CD14-positive monocyte (primary cell): ENCODE measurements around the gene AQP9. TPM values are rescaled to one million over a fixed set of nuclear protein-coding genes. Genes with fewer than 3 reads are reported as not detected.

Experiments used
- DNase-seq, 3 donors: peaks; one replicate each; pipeline ENCODE4 v3.0.0-alpha.2; 2011 to 2022
- H2AFZ ChIP-seq: 2 replicates; pipeline ENCODE4 v1.6.0; 2012; ENCODE audit warnings: mild to moderate bottlenecking, low read depth, low read length, inconsistent platforms; ENCODE audit not compliant: insufficient read depth, poor library complexity, severe bottlenecking
- H3K27ac ChIP-seq, 2 donors: 1 replicate in 1 of 2; 2 replicates in 1 of 2; pipeline ENCODE4 v1.5.1; 2012 to 2013; ENCODE audit warnings: low read length in 2 of 2, control low read depth in 1 of 2, inconsistent platforms in 1 of 2, low read depth in 1 of 2, mild to moderate bottlenecking in 1 of 2
- H3K27me3 ChIP-seq, 2 donors: one replicate each; pipeline versions ENCODE4 v1.6.0 to v1.6.1; 2011 to 2013; ENCODE audit warnings: low read length in 2 of 2; ENCODE audit not compliant: control insufficient read depth in 2 of 2, insufficient read depth in 2 of 2
- H3K36me3 ChIP-seq, 2 donors: replicated peaks in 1 of 2; 1 replicate in 1 of 2; 2 replicates in 1 of 2; pipeline versions ENCODE4 v1.5.1 to v1.6.1; 2012 to 2013; ENCODE audit warnings: low read length in 2 of 2, control low read depth in 1 of 2, inconsistent platforms in 1 of 2, mild to moderate bottlenecking in 1 of 2; ENCODE audit not compliant: insufficient read depth in 2 of 2, control insufficient read depth in 1 of 2
- H3K4me1 ChIP-seq, 2 donors: 1 replicate in 1 of 2; 2 replicates in 1 of 2; pipeline versions ENCODE4 v1.5.1 to v1.6.1; 2012 to 2013; ENCODE audit warnings: low read length in 2 of 2, control low read depth in 1 of 2, inconsistent platforms in 1 of 2, mild to moderate bottlenecking in 1 of 2, moderate library complexity in 1 of 2; ENCODE audit not compliant: insufficient read depth in 2 of 2, control insufficient read depth in 1 of 2
- H3K4me2 ChIP-seq: replicated peaks from 2 replicates; pipeline ENCODE3; 2012; ENCODE audit warnings: low read length, moderate library complexity, mild to moderate bottlenecking; ENCODE audit not compliant: poor library complexity, severe bottlenecking; ENCODE audit errors: extremely low read depth
- H3K4me3 ChIP-seq, 3 experiments: fragments of 200-600 bp in 1 of 3; sonication (generic) in 1 of 3; replicated peaks in 1 of 3; 1 replicate in 2 of 3; 2 replicates in 1 of 3; pipeline ENCODE4 v1.5.1; 2011 to 2013; ENCODE audit warnings: low read length in 3 of 3, mild to moderate bottlenecking in 3 of 3, control low read depth in 2 of 3, low read depth in 2 of 3, inconsistent platforms in 1 of 3, moderate library complexity in 1 of 3
- H3K79me2 ChIP-seq: 2 replicates; pipeline ENCODE4 v1.6.0; 2012; ENCODE audit warnings: mild to moderate bottlenecking, control low read depth, inconsistent platforms, low read length, moderate library complexity; ENCODE audit not compliant: insufficient read depth
- H3K9ac ChIP-seq: 2 replicates; pipeline ENCODE4 v1.6.0; 2017; ENCODE audit warnings: low read length, mild to moderate bottlenecking; ENCODE audit not compliant: insufficient read depth, poor library complexity, severe bottlenecking
- H3K9me3 ChIP-seq, 2 donors: replicated peaks in 1 of 2; 1 replicate in 1 of 2; 2 replicates in 1 of 2; pipeline versions ENCODE4 v1.5.1 to v1.6.1; 2012 to 2013; ENCODE audit warnings: low read length in 2 of 2, control low read depth in 1 of 2; ENCODE audit not compliant: control insufficient read depth in 1 of 2, insufficient read depth in 1 of 2
- H4K20me1 ChIP-seq: 2 replicates; pipeline ENCODE4 v1.6.0; 2012; ENCODE audit warnings: mild to moderate bottlenecking, low read length, control low read depth, moderate library complexity; ENCODE audit not compliant: insufficient read depth
- H3K27ac Mint-ChIP-seq, 7 donors: one replicate each; pipeline ENCODE4 v1.8.0; 2020; ENCODE audit warnings: mild to moderate bottlenecking in 7 of 7, mixed read lengths in 7 of 7, moderate library complexity in 6 of 7, inconsistent platforms in 2 of 7
- H3K27me3 Mint-ChIP-seq, 3 donors: one replicate each; pipeline ENCODE4 v1.8.0; 2021 to 2022; ENCODE audit warnings: low read depth in 3 of 3, mild to moderate bottlenecking in 3 of 3, mixed read lengths in 3 of 3, moderate library complexity in 3 of 3, inconsistent platforms in 1 of 3
- H3K36me3 Mint-ChIP-seq, 2 donors: one replicate each; pipeline ENCODE4 v1.8.0; 2020; ENCODE audit warnings: mixed read lengths in 2 of 2, inconsistent platforms in 1 of 2, mild to moderate bottlenecking in 1 of 2
- H3K4me1 Mint-ChIP-seq: one replicate; pipeline ENCODE4 v1.8.0; 2020; ENCODE audit warnings: mild to moderate bottlenecking, mixed read lengths
- H3K4me3 Mint-ChIP-seq, 2 donors: one replicate each; pipeline ENCODE4 v1.8.0; 2020; ENCODE audit warnings: mild to moderate bottlenecking in 2 of 2, mixed read lengths in 2 of 2, moderate library complexity in 1 of 2
- H3K9me3 Mint-ChIP-seq, 7 donors: one replicate each; pipeline ENCODE4 v1.8.0; 2020 to 2022; ENCODE audit warnings: mixed read lengths in 7 of 7, mild to moderate bottlenecking in 6 of 7, moderate library complexity in 6 of 7, inconsistent platforms in 2 of 7
- WGBS: methylation state at CpG from one replicate; pipeline ENCODE4 v1.1.5; 2013; ENCODE audit warnings: missing lambda C conversion rate; ENCODE audit not compliant: insufficient coverage; 5-methylcytosine and 5-hydroxymethylcytosine counted together
- intact Hi-C, 2 donors: fragments of 100-400 bp; cut with micrococcal nuclease; formaldehyde crosslinking; loops; one replicate each; pipeline versions ENCODE4 v1.15.0 to v1.15.1; 2023
- polyA plus RNA-seq, 3 donors: library from polyadenylated mRNA; depleted of rRNA in 1 of 3; unstranded in 2 of 3; stranded (reverse) in 1 of 3; fragments of 300-500 nt in 2 of 3; fragments of >200 nt in 1 of 3; fragmentation: Illumina TruSeq in 2 of 3; gene quantifications; 1 replicate in 2 of 3; 2 replicates in 1 of 3; pipeline ENCODE4 v1.2.3, GENCODE V29; 2012 to 2021
- TF ChIP-seq, protein P1 (sequence below): fragments of 200-600 bp; IDR thresholded peaks from one replicate; pipeline ENCODE4 v1.8.0; 2022; ENCODE audit warnings: antibody characterized with exemption, mild to moderate bottlenecking

The AQP9 gene
- polyA plus RNA-seq, 3 donors: 35.6 to 141 (median 112) TPM

DNA sequence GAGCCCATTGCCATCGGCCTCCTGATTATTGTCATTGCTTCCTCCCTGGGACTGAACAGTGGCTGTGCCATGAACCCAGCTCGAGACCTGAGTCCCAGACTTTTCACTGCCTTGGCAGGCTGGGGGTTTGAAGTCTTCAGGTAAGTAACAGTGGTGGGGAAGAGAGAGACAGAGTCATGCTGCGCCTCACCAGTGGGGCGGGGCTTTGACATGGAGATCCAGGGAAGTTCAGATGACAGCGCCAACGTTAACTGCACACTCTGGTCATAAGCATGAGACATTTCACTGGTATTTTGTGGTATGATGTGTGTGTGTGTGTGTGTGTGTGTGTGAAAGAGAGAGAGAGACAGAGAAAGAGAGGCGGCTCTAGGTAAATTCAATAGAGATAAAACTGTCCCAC is 41.0 kb downstream of the AQP9 start:
- peaks cover 0 to 2% of the 10 kb centered on the region in 2 donors for H3K27me3 ChIP-seq
- Mint-ChIP-seq H3K9me3 (peaks cover 0 to 7% (median 0%) of the 10 kb centered on the region in 7 donors), H3K4me3 (no peak overlapping the region), H3K27ac (peak overlapping the region in 1 of 7 donors; percentile 10), H3K4me1 (peaks cover 5% of the 10 kb centered on the region), H3K36me3 (peaks cover 57 to 66% of the 10 kb centered on the region in 2 donors), H3K27me3 (peaks cover 4 to 6% (median 5%) of the 10 kb centered on the region in 3 donors)
- peaks cover 2 to 48% of the 10 kb centered on the region in 2 donors for H3K36me3 ChIP-seq
- WGBS: 93% methylated on average over 4 of the region's 7 CpGs
- H3K4me3 ChIP-seq: no peak overlapping the region
- no peaks in the 10 kb centered on the region for H4K20me1 ChIP-seq
- intact Hi-C loops: no loop called here
- peak in 1 of 3 donors; percentile 17 for DNase-seq
- H2AFZ ChIP-seq: no peak overlapping the region
- H3K9me3 ChIP-seq: no peaks in the 10 kb centered on the region
- H3K27ac ChIP-seq: no peak overlapping the region
- no peak overlapping the region for H3K9ac ChIP-seq
- peaks cover 0 to 2% of the 10 kb centered on the region in 2 donors for H3K4me1 ChIP-seq
- TF ChIP-seq, protein P1, sequence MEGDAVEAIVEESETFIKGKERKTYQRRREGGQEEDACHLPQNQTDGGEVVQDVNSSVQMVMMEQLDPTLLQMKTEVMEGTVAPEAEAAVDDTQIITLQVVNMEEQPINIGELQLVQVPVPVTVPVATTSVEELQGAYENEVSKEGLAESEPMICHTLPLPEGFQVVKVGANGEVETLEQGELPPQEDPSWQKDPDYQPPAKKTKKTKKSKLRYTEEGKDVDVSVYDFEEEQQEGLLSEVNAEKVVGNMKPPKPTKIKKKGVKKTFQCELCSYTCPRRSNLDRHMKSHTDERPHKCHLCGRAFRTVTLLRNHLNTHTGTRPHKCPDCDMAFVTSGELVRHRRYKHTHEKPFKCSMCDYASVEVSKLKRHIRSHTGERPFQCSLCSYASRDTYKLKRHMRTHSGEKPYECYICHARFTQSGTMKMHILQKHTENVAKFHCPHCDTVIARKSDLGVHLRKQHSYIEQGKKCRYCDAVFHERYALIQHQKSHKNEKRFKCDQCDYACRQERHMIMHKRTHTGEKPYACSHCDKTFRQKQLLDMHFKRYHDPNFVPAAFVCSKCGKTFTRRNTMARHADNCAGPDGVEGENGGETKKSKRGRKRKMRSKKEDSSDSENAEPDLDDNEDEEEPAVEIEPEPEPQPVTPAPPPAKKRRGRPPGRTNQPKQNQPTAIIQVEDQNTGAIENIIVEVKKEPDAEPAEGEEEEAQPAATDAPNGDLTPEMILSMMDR: no peak
- no peak overlapping the region for H3K4me2 ChIP-seq
- H3K79me2 ChIP-seq: no peaks in the 10 kb centered on the region

DNA sequence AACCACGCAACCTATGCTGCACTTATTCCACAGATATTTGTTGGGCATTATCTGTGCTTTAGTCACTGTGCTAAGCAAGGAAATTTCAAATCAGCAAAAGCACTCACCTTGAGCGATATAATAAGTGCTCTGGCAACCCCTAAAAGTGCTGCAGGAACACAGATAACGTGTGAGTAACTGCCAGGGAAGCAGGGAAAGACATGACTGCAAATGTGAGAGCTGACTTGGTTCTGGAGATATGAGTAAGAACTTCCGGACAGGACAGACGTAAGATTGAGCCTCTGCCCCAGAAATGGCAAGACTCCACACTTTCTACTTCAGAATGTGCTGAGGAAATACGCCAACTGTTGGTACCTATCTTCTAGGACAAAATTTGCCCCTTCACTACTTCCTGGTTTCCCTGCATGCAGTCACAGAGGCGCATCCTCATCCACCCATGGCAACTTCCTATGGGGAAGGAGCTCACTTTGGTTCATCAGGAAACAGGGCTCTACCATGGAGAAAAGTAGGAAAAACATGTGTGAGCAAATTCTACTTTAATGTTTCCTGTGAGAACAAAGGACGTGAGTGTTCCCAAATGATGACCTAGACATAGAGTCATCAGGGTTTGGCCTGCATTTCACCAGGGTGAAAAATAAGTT is 41.7 kb downstream of the AQP9 start:
- H3K27ac ChIP-seq: no peak overlapping the region
- DNase-seq: peak in 1 of 3 donors; percentile 42
- Mint-ChIP-seq H3K4me1 (peaks cover 5% of the 10 kb centered on the region), H3K36me3 (peaks cover 52 to 63% of the 10 kb centered on the region in 2 donors), H3K27me3 (peaks cover under 1 to 5% (median 5%) of the 10 kb centered on the region in 3 donors), H3K27ac (peak overlapping the region in 2 of 7 donors; percentile 11 to 25), H3K9me3 (peaks cover 0 to 7% (median 0%) of the 10 kb centered on the region in 7 donors), H3K4me3 (no peak overlapping the region)
- H3K4me2 ChIP-seq: no peak overlapping the region
- H3K36me3 ChIP-seq: peaks cover under 1 to 46% of the 10 kb centered on the region in 2 donors
- H3K9ac ChIP-seq: no peak overlapping the region
- H3K79me2 ChIP-seq: no peaks in the 10 kb centered on the region
- no peaks in the 10 kb centered on the region for H4K20me1 ChIP-seq
- H3K4me1 ChIP-seq: peaks cover 0 to 2% of the 10 kb centered on the region in 2 donors
- no peak overlapping the region for H2AFZ ChIP-seq
- intact Hi-C loops: loop anchor here in 1 of 2 donors (5.0 kb wide), 2 partner anchors 63 to 138 kb away; no protein-coding TSS in a partner anchor
- no peaks in the 10 kb centered on the region for H3K9me3 ChIP-seq
- TF ChIP-seq, protein P1: no peak
- no peak overlapping the region for H3K4me3 ChIP-seq
- WGBS: 59% methylated on average over 6 of the region's 8 CpGs
- peaks cover 0 to 2% of the 10 kb centered on the region in 2 donors for H3K27me3 ChIP-seq
